Natural killer cell (primary cell): Measurements from ENCODE around the gene SMG1. TPM values are rescaled to one million over a fixed set of nuclear protein-coding genes. Genes with fewer than 3 reads are reported as not detected.
A peak's percentile ranks its signal among the peaks of the same experiment; 100 is the strongest.

Experiments
- ATAC-seq, 3 donors: fragments of 150-1000 bp in 2 of 3; fragments of 200-7000 bp in 1 of 3; cut with Tn5 transposase; 1 replicate in 1 of 3; 2 replicates in 2 of 3; pipeline ENCODE4 v1.10.0; 2021; ENCODE audit warnings: mild to moderate bottlenecking in 2 of 3, moderate library complexity in 2 of 3
- DNase-seq, 2 donors: peaks; one replicate each; pipeline versions ENCODE4 v3.0.0 to v3.0.0-alpha.2; 2013 to 2021; ENCODE audit warnings: mixed read lengths in 1 of 2
- H3K27ac ChIP-seq: one replicate; pipeline ENCODE4 v1.5.1; 2013; ENCODE audit warnings: mild to moderate bottlenecking, low read length
- H3K27me3 ChIP-seq: one replicate; pipeline ENCODE4 v1.6.1; 2013; ENCODE audit warnings: low read length; ENCODE audit not compliant: control insufficient read depth, insufficient read depth
- H3K36me3 ChIP-seq: one replicate; pipeline ENCODE4 v1.6.1; 2013; ENCODE audit warnings: low read length; ENCODE audit not compliant: control insufficient read depth, insufficient read depth
- H3K4me1 ChIP-seq: one replicate; pipeline ENCODE4 v1.6.1; 2013; ENCODE audit warnings: low read length; ENCODE audit not compliant: control insufficient read depth, insufficient read depth
- H3K4me3 ChIP-seq: one replicate; pipeline ENCODE4 v1.5.1; 2013; ENCODE audit warnings: low read length
- H3K9me3 ChIP-seq: one replicate; pipeline ENCODE4 v1.6.1; 2013; ENCODE audit warnings: low read length; ENCODE audit not compliant: control insufficient read depth, insufficient read depth
- H3K27ac Mint-ChIP-seq, 2 donors: one replicate each; pipeline ENCODE4 v1.8.0; 2022; ENCODE audit warnings: mild to moderate bottlenecking in 2 of 2, mixed read lengths in 2 of 2, moderate library complexity in 1 of 2
- H3K27me3 Mint-ChIP-seq, 2 donors: one replicate each; pipeline ENCODE4 v1.8.0; 2022; ENCODE audit warnings: low read depth in 2 of 2, mixed read lengths in 2 of 2
- H3K36me3 Mint-ChIP-seq: one replicate; pipeline ENCODE4 v1.8.0; 2022; ENCODE audit warnings: mixed read lengths
- H3K4me1 Mint-ChIP-seq, 2 donors: one replicate each; pipeline ENCODE4 v1.8.0; 2022; ENCODE audit warnings: mixed read lengths in 2 of 2
- H3K4me3 Mint-ChIP-seq: one replicate; pipeline ENCODE4 v1.8.0; 2022; ENCODE audit warnings: mild to moderate bottlenecking, moderate library complexity, mixed read lengths
- H3K9me3 Mint-ChIP-seq, 2 donors: one replicate each; pipeline ENCODE4 v1.8.0; 2022; ENCODE audit warnings: mixed read lengths in 2 of 2
- WGBS: methylation state at CpG from one replicate; pipeline ENCODE4 v1.1.7; 2013; ENCODE audit warnings: missing lambda C conversion rate; ENCODE audit not compliant: insufficient coverage; 5-methylcytosine and 5-hydroxymethylcytosine counted together
- intact Hi-C: fragments of 100-400 bp; cut with micrococcal nuclease; formaldehyde crosslinking; loops from one replicate; pipeline ENCODE4 v1.14.2; 2022
- total RNA-seq, 4 donors: library from RNA; stranded (reverse); fragments of 120-200 nt in 1 of 4; gene quantifications; one replicate each; pipeline versions ENCODE4 v1.2.3 to v1.2.4, GENCODE V29; 2013 to 2022
- TF ChIP-seq, protein P1 (sequence below): fragments of 200-600 bp; IDR thresholded peaks from one replicate; pipeline ENCODE4 v1.8.0; 2022; ENCODE audit warnings: antibody characterized with exemption

The SMG1 gene
- total RNA-seq, 3 donors from 2014 or later (not counting 1 experiment from before 2014, with no cell fraction given) = 215 to 253 (median 246) TPM

DNA sequence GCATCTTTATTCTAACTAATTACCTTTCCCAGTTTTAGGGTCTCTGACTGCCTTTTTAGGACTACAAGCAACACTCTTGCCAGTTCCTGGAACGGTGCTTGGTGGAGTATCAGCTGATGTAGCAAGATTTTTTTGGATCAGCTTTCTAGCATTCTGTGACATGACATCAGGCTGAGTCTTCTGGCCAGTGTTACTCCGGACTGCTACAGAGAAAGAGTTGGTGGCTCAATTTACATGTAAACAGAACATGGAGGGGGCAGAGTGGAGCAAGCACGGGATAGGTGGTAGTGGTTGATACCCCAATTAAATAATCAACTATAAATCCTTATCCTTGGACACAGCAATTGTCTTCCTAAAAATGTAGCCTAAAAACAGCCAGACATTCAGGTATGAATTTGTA, 114.3 kb downstream of the SMG1 start:
- no peak for ATAC-seq
- Mint-ChIP-seq H3K27me3 (no peaks in the 10 kb centered on the region), H3K4me1 (no peaks in the 10 kb centered on the region), H3K36me3 (peaks cover 17% of the 10 kb centered on the region), H3K27ac (no peak overlapping the region), H3K9me3 (no peaks in the 10 kb centered on the region), H3K4me3 (no peak overlapping the region)
- Histone ChIP-seq H3K4me1 (no peaks in the 10 kb centered on the region), H3K36me3 (peaks cover 75% of the 10 kb centered on the region), H3K27me3 (no peaks in the 10 kb centered on the region), H3K27ac (no peak overlapping the region), H3K9me3 (no peaks in the 10 kb centered on the region), H3K4me3 (no peak overlapping the region)
- intact Hi-C loops = no loop called here
- 98% methylated on average over 3 of the region's 3 CpGs for WGBS
- no peak for DNase-seq
- TF ChIP-seq, protein P1, sequence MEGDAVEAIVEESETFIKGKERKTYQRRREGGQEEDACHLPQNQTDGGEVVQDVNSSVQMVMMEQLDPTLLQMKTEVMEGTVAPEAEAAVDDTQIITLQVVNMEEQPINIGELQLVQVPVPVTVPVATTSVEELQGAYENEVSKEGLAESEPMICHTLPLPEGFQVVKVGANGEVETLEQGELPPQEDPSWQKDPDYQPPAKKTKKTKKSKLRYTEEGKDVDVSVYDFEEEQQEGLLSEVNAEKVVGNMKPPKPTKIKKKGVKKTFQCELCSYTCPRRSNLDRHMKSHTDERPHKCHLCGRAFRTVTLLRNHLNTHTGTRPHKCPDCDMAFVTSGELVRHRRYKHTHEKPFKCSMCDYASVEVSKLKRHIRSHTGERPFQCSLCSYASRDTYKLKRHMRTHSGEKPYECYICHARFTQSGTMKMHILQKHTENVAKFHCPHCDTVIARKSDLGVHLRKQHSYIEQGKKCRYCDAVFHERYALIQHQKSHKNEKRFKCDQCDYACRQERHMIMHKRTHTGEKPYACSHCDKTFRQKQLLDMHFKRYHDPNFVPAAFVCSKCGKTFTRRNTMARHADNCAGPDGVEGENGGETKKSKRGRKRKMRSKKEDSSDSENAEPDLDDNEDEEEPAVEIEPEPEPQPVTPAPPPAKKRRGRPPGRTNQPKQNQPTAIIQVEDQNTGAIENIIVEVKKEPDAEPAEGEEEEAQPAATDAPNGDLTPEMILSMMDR = no peak

DNA sequence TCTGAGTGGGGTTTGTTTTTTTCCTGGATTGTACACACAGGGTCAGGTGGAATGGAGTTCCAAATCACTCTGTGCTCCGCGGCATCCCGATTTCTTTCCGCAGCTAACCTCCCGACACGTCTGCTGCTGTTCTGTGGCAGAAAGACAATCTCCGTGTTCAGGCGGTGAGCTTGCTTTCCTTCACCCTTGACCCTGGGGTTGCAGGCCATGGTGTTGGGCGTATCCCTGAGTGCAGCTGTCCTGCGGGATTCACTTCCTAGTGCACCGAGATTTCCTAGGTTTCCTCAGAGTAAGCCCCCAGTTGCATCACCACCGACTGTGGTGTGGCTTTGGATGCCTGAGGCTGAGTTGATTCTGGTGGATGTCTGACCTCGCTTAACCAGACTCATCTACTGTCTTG, 117.0 kb downstream of the SMG1 start:
- Histone ChIP-seq H3K9me3 (no peaks in the 10 kb centered on the region), H3K27ac (no peak overlapping the region), H3K4me3 (no peak overlapping the region), H3K4me1 (no peaks in the 10 kb centered on the region), H3K36me3 (peaks cover 60% of the 10 kb centered on the region), H3K27me3 (no peaks in the 10 kb centered on the region)
- no peak overlapping the region for H3K4me3 Mint-ChIP-seq
- DNase-seq (no peak), ATAC-seq (no peak)
- no peak overlapping the region for H3K27ac Mint-ChIP-seq
- H3K9me3 Mint-ChIP-seq = no peaks in the 10 kb centered on the region
- intact Hi-C loops = no loop called here
- TF ChIP-seq, protein P1 = no peak
- peaks cover 27% of the 10 kb centered on the region for H3K36me3 Mint-ChIP-seq
- H3K27me3 Mint-ChIP-seq = no peaks in the 10 kb centered on the region
- H3K4me1 Mint-ChIP-seq = peaks cover 8 to 9% of the 10 kb centered on the region in 2 donors
- WGBS = 97% methylated on average over 13 of the region's 13 CpGs

DNA sequence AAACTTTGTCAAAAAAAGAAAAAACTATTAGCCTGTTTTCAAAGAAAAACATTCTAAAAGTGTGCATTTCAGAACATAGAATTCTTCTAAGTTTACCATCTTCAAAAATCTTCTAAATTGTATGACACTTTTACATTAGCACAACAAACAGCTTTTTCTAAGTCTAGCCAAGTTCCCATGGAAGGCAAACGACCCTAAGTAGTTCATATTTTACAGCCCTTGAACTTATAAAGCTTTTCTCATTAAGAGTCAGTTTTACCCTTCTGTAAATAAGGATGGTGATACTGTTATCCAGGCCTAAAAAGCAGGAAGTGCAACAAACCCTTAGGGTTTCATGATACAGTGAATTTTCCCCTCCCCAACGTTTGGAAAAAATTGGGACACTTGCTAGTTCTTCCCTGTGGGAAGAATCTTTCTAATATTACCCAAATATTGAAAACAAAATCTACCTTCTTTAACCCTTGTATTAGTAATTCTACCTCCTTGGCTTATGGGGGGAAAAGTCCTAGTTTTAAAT, 120.9 kb downstream of the SMG1 start:
- ATAC-seq (no peak), DNase-seq (no peak)
- no peak overlapping the region for H3K4me3 ChIP-seq
- H3K27me3 ChIP-seq = no peaks in the 10 kb centered on the region
- peaks cover 23% of the 10 kb centered on the region for H3K36me3 Mint-ChIP-seq
- H3K9me3 ChIP-seq = no peaks in the 10 kb centered on the region
- no peaks in the 10 kb centered on the region for H3K27me3 Mint-ChIP-seq
- H3K27ac Mint-ChIP-seq = peak overlapping the region; percentile 88 to 95
- no peak overlapping the region for H3K27ac ChIP-seq
- peaks cover 38% of the 10 kb centered on the region for H3K36me3 ChIP-seq
- H3K4me1 ChIP-seq = peaks cover 20% of the 10 kb centered on the region
- WGBS = 33% methylated on average over 1 of the region's 2 CpGs
- H3K4me3 Mint-ChIP-seq = no peak overlapping the region
- H3K4me1 Mint-ChIP-seq = peaks cover 37 to 38% of the 10 kb centered on the region in 2 donors
- TF ChIP-seq, protein P1 = no peak
- H3K9me3 Mint-ChIP-seq = no peaks in the 10 kb centered on the region
- intact Hi-C loops = no loop called here

DNA sequence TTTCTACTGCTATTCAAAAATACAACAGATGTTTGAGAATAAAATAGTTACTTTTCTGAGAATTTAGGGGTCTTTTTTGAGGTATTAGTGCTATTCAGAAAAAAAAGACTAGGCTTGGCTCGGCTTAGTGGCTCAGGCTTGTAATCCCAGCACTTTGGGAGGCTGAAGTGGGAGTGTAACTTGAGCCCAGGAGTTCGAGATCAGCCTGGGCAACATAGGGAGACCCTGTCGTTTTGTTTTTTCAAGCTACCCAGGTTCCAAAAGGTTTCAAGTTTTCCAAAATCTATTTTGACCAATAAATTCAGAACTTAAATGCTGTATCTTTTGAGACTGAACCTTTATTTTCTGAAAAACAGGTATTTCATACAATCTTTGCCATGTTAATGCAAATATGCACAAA, 121.7 kb downstream of the SMG1 start:
- no peak for ATAC-seq
- DNase-seq = no peak
- Mint-ChIP-seq H3K27ac (peak overlapping the region; percentile 88 to 95), H3K27me3 (no peaks in the 10 kb centered on the region), H3K36me3 (peaks cover 18% of the 10 kb centered on the region), H3K4me1 (peaks cover 45% of the 10 kb centered on the region in 2 donors), H3K4me3 (no peak overlapping the region), H3K9me3 (no peaks in the 10 kb centered on the region)
- peaks cover 28% of the 10 kb centered on the region for H3K4me1 ChIP-seq
- intact Hi-C loops = loop anchor here (5.0 kb wide), 3 partner anchors 163 to 753 kb away; partner anchors contain the start of genes COQ7 and VPS35L
- H3K9me3 ChIP-seq = no peaks in the 10 kb centered on the region
- H3K27ac ChIP-seq = peak overlapping the region; percentile 32
- no peak overlapping the region for H3K4me3 ChIP-seq
- 57% methylated on average over 3 of the region's 3 CpGs for whole genome bisulfite sequencing
- H3K36me3 ChIP-seq = peaks cover 30% of the 10 kb centered on the region
- TF ChIP-seq, protein P1 = no peak
- H3K27me3 ChIP-seq = no peaks in the 10 kb centered on the region
